ENCODE results near the gene ASTL.
"Not testable (repeated sequence)": the region's sequence is repeated elsewhere in the genome, so short reads cannot be mapped to it uniquely, and the experiment has no call there.

Gene ASTL

DNA sequence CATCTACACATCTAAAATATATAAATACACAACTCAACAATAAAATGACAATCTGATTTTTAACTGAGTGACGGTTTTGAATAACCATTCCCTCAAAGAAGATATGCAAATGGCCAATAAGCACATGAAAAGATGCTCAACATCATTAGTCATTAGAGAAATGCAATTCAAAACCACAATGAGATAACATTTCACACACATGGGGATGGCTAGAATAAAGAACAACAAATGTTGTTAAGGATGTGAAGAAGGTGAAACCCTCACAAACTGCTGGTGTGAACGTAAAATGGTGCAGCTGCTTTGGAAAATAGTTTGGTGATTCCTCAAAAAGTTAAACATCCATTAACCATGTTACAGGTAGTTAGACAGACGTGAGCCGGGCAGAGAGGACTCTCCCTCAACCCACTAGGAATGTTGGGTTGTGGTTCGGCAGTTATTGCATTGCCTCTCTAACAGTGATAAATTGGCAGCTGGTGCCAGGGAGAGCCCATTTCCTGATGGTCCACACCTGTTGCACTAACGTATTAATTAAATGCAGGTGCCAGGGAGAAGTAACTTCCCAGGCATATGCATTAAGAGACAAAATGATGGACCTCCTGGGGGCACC, 29.2 kb upstream of the ASTL start:
- Mint-ChIP-seq H3K27ac (no peak overlapping the region), H3K9me3 (no peaks in the 10 kb centered on the region), H3K4me3 (peak overlapping the region; percentile 9), H3K36me3 (peaks cover 23% of the 10 kb centered on the region), H3K4me1 (peaks cover 55% of the 10 kb centered on the region)
- DNase-seq (ENCODE audit: low spot score in 2 of 2) = no peak
- ATAC-seq = no peak

DNA sequence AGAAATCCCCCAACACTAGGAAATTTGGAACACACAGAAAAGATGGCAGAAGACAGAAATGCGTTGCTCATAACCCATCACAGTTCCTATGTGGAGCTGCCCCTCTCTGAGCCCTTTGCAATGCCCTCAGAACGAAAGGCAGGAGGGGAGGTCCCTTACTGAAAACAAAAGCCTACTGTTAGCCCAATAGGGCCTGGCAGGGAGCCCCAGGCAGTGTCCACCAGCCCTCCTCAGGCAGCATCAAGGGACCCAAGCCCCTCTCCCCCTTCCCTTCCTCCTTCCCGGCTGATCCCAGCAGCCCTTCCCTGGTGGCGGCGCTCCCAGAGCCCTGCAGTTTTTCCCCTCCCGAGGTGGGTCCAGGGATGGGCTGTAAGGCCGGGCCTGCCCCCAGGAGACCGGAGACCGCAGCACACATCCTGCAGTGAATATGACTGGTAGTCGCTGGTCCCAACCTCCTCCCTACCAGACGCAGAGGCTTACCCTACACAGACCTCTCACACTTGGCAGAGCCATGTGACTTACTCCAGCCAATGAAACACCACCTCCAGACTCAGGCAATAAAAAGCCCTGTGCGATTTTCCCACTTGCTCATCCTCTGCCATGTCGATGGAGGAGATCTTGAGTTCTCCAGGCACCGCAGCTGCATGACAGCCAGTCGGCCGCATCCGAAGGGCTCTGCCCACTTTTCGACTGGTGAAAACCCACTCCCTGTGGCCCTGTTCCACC, 26.3 kb upstream of the ASTL start:
- peaks cover 70% of the 10 kb centered on the region for H3K4me1 Mint-ChIP-seq
- peak; percentile 70 to 93 for DNase-seq (ENCODE audit: low spot score in 2 of 2)

DNA sequence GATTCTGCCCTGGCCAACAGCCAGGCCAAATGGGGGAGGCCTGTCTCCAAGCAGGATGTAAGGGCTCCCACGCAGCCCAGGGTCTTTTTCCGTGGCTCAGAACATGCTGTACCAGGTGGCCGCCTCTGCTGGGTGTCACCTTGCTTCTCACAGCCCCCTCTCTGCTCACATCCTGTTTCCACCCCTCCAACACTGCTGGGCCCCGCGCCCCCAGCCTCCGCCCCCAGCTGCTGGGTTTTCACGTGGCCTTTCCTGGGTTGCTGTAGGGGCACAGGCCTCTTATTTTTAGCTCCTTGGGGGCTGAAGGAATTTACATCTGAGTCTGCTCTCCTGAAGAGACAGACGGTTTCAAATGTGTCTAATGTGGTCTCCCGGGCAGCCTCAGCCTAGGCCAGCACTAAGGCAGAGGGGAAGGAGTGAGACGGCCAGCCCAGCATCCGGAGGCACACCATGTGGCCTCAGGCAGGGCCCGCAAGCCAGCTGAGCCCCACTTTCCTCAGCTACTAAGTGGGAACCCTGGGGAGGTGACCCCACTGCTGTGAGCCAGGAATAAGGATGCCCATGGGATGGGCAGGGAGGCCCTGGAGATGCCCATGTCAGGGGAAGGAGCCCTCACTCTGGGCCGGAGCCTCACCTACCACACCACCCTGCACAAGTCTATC, 25.6 kb upstream of the ASTL start:
- DNase-seq (ENCODE audit: low spot score in 2 of 2) = peak; percentile 68 to 90
- H3K4me1 Mint-ChIP-seq = peaks cover 77% of the 10 kb centered on the region
- H3K4me3 Mint-ChIP-seq = peak overlapping the region; percentile 79
- peaks cover 3% of the 10 kb centered on the region for H3K9me3 Mint-ChIP-seq
- ATAC-seq = peak; percentile 72
- H3K36me3 Mint-ChIP-seq = peaks cover 36% of the 10 kb centered on the region
- H3K27ac Mint-ChIP-seq = peak overlapping the region; percentile 98

More for the DNA sequence above, 26.3 kb upstream of the ASTL start:
- Mint-ChIP-seq H3K9me3 (peaks cover 3% of the 10 kb centered on the region), H3K27ac (peak overlapping the region; percentile 98), H3K4me3 (peak overlapping the region; percentile 79), H3K36me3 (peaks cover 30% of the 10 kb centered on the region)
- peak; percentile 91 for ATAC-seq

DNA sequence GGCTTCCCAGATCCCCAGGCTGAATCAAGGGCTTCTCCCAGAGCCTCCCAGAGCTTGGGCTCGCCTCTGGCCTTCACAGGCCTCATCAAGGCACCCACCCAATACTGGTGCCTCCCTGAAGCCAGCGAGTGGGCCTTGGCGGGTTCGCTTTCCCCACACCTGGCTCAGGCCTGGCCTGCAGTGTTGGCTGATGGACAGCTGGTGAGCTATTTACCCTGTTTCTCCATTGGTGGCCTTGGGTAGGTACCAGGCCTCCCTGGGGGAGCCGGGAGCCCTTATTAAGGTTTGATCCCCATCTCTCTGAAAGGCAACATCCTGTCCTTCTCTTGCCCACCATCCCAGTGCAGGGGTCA, 25.1 kb upstream of the ASTL start:
- peaks cover 81% of the 10 kb centered on the region for H3K4me1 Mint-ChIP-seq
- DNase-seq (ENCODE audit: low spot score in 2 of 2) (peak in 1 of 2 donors; percentile 71), ATAC-seq (no peak)
- peak overlapping the region; percentile 98 for H3K27ac Mint-ChIP-seq
- H3K36me3 Mint-ChIP-seq = peaks cover 36% of the 10 kb centered on the region
- H3K9me3 Mint-ChIP-seq = peaks cover 3% of the 10 kb centered on the region
- H3K4me3 Mint-ChIP-seq = peak overlapping the region; percentile 79

DNA sequence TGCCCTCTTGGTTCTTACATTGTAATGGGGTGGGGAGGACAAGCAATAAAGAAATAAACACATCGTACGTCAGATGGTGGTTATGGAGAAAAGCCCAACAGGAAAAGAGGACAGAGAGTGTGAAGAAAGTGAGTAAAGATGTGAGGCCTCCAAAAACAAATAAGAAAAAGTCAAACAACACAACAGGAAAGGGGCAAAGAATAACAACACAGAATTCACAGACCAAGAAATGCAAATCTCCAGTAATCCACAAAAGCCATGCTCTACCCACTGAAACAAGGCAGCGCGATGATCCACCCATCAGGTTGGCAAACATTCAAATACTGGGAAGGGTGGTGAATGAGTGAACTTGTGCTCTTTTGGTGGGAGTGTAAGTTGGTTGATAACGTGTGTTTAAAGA, 23.6 kb upstream of the ASTL start:
- Mint-ChIP-seq H3K4me3 (peak overlapping the region; percentile 79), H3K36me3 (peaks cover 44% of the 10 kb centered on the region), H3K9me3 (peaks cover 3% of the 10 kb centered on the region), H3K27ac (peak overlapping the region; percentile 98), H3K4me1 (peaks cover 82% of the 10 kb centered on the region)
- no peak for ATAC-seq
- no peak for DNase-seq (ENCODE audit: low spot score in 2 of 2)

DNA sequence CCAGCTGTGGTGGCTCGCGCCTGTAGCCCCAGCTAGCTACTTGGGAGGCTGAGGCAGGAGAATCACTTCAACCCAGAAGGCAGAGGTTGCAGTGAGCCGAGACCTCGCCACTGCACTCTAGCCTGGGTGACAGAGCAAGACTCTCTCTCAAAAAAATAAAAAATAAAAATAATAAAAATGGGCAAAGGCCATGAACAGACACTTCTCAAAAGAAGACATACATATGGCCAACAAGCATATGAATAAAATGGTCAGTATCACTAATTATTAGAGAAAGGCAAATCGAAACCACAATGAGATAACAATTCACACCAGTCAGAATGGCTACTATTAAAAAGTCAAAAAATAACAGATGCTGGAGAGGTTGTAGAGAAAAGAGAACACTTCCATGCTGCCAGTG, 22.1 kb upstream of the ASTL start:
- not testable (repeated sequence) for H3K4me3 Mint-ChIP-seq
- peak overlapping the region; percentile 96 for H3K27ac Mint-ChIP-seq

DNA sequence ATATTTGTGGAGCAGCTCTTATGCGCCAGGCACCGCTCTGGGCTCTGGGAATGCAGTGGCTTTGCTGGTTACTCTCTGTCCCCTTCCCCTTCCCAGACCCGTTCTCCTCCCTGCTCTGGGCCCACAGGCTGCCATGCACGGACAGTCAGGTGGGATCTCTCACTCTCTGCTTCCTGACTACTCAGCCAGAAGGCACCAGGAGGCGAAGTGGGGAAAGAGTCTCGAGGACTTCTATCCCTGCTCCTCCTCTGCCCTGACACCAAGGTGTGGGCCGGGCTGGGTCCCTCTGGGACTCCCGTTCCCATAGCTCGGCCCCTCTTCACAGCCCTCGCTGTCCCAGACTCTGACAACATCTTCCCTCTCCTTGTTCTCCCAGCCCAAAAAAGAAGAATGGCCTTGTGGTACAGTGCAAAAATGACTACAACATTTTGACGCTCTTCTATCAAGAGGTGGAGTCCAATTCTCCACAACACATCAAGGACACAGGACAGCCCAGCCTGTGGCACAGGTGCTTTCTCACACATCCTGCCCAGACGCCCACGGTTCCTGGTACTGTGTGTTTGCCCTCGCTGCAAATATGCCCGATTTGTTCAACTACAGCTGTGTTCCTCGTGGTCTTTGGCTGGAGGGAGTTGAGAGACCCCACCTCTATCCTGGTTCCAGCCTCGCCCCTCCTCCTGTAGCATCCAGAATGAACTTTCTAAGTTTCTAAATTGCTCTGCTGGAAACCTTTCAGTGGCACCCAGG, 21.0 kb upstream of the ASTL start:
- peaks cover 96% of the 10 kb centered on the region for H3K4me1 Mint-ChIP-seq
- DNase-seq (ENCODE audit: low spot score in 2 of 2) (no peak), ATAC-seq (no peak)
- H3K4me3 Mint-ChIP-seq = peak overlapping the region; percentile 74
- H3K9me3 Mint-ChIP-seq = peaks cover 3% of the 10 kb centered on the region
- H3K36me3 Mint-ChIP-seq = peaks cover 37% of the 10 kb centered on the region
- peak overlapping the region; percentile 96 for H3K27ac Mint-ChIP-seq

More for the DNA sequence above, 22.1 kb upstream of the ASTL start:
- not testable (repeated sequence) for DNase-seq (ENCODE audit: low spot score in 2 of 2); ATAC-seq; H3K9me3 Mint-ChIP-seq
- peaks cover 96% of the 10 kb centered on the region for H3K4me1 Mint-ChIP-seq
- H3K36me3 Mint-ChIP-seq = peaks cover 44% of the 10 kb centered on the region

DNA sequence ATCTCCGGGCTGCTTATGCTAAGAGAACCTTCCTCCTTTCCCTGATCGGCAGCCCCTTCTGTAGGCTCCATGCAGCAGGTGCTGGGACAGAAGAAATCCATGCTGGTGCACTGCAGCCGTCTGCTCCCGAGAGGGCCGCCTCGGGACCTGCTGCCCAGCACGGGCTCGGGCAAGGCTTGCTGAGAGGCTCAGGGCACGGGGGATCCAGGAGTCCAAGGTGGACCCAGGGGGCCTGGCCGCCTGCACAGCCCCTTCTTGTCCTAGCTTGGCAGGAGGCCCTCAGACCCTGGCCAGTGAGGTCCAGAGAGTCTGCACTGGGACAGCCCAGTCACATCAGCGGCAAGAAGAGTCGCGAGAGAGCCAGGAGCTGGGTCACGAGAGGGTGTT, 20.2 kb upstream of the ASTL start:
- Mint-ChIP-seq H3K4me1 (peaks cover 93% of the 10 kb centered on the region), H3K27ac (peak overlapping the region; percentile 96), H3K36me3 (peaks cover 30% of the 10 kb centered on the region), H3K4me3 (peak overlapping the region; percentile 74), H3K9me3 (peaks cover 3% of the 10 kb centered on the region)
- DNase-seq (ENCODE audit: low spot score in 2 of 2) (no peak), ATAC-seq (no peak)

DNA sequence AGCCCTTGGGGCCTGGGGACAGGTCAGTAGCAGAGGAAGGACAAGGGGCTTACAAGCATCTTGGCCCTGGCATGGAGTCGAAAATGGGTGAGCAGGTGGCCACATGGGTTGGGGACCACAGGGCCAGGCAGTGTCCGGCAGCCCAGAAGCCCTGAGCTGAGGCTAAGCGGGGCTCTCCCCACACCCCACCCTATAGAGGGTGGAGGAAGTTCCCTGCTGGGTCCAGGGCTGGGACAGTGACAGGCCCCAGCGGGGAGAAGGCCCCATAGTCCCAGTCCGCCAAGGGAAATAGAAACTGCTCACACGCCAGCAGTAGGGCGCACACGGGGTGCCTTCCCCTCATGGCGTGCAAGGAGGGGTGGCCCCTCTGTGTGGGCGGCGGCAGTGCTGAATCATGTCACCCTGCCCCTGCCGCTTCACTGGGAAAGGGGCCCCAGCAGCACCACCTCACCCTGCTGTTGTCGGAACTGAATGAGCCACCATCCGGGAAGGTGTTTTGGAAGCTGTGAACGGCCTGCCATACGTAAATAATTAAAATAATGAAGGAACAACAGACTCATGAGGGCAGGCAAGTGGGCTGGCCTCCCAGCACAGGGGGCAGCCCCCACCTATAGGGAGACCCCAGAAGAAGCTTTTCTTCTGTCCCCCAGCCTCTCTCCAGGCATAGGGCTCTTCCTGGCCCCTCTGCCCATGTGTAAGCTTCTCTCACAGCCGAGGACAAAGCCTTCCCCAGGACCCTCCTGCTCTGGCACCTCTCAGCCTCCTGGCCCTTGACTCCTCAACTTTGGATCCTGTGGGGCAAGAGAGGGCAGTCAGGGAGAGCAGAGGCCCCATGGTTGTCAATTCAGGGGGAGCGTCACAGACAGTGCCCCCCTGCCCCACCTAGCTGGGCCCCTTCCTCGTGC, 19.6 kb upstream of the ASTL start:
- Mint-ChIP-seq H3K9me3 (peaks cover 3% of the 10 kb centered on the region), H3K4me3 (peak overlapping the region; percentile 74), H3K36me3 (peaks cover 26% of the 10 kb centered on the region), H3K27ac (peak overlapping the region; percentile 96), H3K4me1 (peaks cover 93% of the 10 kb centered on the region)
- ATAC-seq (peak; percentile 91), DNase-seq (ENCODE audit: low spot score in 2 of 2) (peak; percentile 80 to 94)

DNA sequence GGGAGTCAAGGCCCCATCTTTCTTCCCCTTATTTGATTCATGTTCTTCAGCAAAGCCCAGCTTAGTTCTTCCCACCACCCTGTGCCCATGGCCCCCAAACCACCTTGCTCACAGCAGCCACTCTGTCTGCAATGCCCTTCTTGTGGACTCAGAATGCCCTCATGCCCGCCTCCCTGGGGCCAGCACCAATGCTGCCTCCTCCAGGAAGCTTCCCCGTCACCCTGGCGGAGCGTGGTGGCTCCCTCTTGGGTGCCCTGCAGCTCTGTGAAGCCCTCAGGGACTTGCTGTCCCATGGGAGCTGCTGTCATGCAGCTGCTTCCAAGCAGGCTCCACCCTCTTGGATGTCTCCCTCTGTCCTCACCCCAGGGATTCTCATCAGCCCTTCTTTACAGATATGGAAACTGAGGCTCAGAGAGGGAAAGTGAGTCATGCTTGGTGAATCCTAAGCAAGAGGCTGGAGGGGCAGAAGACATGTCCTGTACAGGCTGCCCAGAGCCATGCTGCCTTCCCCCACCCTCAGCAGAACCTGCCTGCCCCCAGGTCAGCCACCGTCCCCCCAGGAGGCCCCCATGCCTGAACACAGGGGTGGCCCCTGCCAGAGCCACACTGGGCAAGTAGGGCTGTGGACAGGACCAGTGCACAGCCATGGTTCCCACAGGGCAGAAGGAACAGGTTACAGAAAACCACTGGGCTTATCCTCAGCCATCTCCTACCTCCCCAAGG, 18.8 kb upstream of the ASTL start:
- peaks cover 3% of the 10 kb centered on the region for H3K9me3 Mint-ChIP-seq
- DNase-seq (ENCODE audit: low spot score in 2 of 2) (no peak), ATAC-seq (peak; percentile 2)
- H3K36me3 Mint-ChIP-seq = peaks cover 20% of the 10 kb centered on the region
- H3K27ac Mint-ChIP-seq = peak overlapping the region; percentile 96
- H3K4me1 Mint-ChIP-seq = peaks cover 93% of the 10 kb centered on the region
- peak overlapping the region; percentile 74 for H3K4me3 Mint-ChIP-seq

DNA sequence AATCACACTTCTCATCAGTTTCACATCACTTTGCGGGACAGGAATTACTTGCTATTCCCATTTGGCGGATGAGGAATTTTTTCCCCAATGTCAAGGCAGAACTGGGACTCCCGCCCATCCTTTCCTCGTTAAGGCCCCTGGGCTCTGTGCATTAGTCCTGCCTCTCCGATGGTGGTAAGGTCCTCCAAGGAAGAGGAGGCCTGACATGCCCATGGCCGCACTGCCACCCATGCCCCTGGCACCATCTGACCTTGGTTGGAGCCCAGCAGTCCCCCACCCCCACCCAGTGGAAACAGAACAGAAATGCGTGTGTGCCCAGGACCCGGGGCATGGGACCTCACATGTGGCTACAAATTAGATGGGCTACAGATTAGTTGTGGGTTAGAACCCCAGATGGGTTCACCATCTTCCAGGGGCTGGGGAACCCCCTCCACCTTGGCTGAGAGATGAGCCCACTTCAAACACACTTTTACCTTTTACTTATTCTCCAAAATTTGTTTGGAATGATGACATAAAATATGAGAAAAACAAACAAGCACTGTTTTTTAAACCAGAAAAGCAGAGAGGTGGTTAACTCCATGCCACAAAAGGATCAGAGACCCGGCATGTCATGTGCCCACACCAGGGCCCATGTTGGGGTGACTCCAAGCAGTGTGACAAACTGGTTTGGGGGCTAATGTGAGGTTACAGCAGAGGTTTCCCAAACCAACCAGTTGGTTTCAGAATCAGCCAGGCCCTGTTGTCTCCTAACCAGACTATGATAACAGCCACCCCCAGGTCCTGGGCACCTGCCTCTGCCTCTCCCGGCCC, 17.9 kb upstream of the ASTL start:
- Mint-ChIP-seq H3K9me3 (peaks cover 3% of the 10 kb centered on the region), H3K27ac (peak overlapping the region; percentile 96), H3K4me1 (peaks cover 93% of the 10 kb centered on the region), H3K36me3 (peaks cover 14% of the 10 kb centered on the region), H3K4me3 (peak overlapping the region; percentile 74)
- peak; percentile 69 for ATAC-seq
- peak; percentile 47 to 79 for DNase-seq (ENCODE audit: low spot score in 2 of 2)

DNA sequence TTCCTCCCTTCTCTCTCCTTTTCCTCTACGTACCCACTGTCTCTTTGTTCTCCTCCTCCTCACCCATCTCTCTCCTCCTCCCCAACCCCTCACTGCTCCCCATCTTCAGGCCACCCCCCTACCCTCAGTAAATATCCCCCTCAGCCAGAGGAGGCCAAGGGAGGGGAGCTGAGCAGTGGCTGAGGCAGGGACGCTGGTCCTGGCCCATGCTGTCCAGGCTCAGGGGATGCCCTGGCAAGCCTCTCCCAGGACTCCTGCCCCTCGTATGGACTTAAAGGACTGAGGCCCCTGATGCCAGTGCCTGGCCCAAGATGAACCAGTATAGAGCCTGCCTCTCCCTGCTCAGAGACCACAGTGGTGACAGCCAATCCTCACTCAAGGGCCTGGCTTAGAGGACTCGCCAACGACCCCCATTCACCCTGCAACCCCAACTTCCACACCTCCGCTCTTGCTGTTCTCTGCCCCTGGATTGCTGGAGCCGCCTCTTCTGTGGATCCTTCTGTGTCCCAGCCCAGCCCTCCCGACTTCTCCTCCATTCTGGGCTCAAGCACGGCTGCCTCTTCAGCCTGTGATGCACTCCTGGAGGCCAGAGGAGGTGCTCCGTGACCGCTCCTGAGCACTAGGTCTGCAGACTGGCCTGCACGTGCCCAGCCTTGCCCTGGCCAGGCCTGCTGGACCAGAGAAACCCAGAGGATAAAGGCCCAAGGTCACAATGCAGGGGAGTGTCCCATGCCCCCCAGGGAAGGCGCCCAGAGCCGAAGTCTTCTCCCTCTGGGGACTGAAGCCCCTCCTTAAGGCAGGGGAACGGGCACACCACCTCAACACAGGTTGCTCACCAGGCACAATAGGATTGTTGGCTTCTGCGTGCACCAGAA, 16.4 kb upstream of the ASTL start:
- no peak for ATAC-seq
- Mint-ChIP-seq H3K4me1 (peaks cover 93% of the 10 kb centered on the region), H3K4me3 (no peak overlapping the region), H3K27ac (peak overlapping the region; percentile 96), H3K9me3 (no peaks in the 10 kb centered on the region), H3K36me3 (peaks cover 14% of the 10 kb centered on the region)
- no peak for DNase-seq (ENCODE audit: low spot score in 2 of 2)

All from stimulated activated effector memory CD8-positive, alpha-beta T cell treated with anti-CD3 and anti-CD28 coated beads, Interleukin-12 subunit alpha, Interleukin-12 subunit beta, amount 100 ng/mL, for 72 hours (primary cell).